GM12892 (cell line): ENCODE results near the gene DENND5B.
"Not testable (repeated sequence)": the region's sequence is repeated elsewhere in the genome, so short reads cannot be mapped to it uniquely, and the experiment has no call there.

Source experiments
- DNase-seq: peaks from one replicate; pipeline ENCODE4 v3.0.0; 2011; ENCODE audit not compliant: insufficient read length
- FAIRE-seq: peaks from 2 replicates; lab custom pipeline; 2011; peaks lifted over from hg19 to GRCh38; lab: Jason Lieb, UNC
- POLR2A ChIP-seq: IDR thresholded peaks from 2 replicates; pipeline ENCODE4 v1.6.1; 2011; ENCODE audit warnings: low read depth, low read length, control low read depth
- POLR2AphosphoS5 ChIP-seq: IDR thresholded peaks from 2 replicates; pipeline ENCODE4 v1.6.1; 2011; ENCODE audit warnings: low read depth, low read length, control low read depth
- TAF1 ChIP-seq: IDR thresholded peaks from 2 replicates; pipeline ENCODE4 v1.6.1; 2011; ENCODE audit warnings: low read depth, mild to moderate bottlenecking, control low read depth, low read length, borderline replicate concordance

The DENND5B gene

DNA sequence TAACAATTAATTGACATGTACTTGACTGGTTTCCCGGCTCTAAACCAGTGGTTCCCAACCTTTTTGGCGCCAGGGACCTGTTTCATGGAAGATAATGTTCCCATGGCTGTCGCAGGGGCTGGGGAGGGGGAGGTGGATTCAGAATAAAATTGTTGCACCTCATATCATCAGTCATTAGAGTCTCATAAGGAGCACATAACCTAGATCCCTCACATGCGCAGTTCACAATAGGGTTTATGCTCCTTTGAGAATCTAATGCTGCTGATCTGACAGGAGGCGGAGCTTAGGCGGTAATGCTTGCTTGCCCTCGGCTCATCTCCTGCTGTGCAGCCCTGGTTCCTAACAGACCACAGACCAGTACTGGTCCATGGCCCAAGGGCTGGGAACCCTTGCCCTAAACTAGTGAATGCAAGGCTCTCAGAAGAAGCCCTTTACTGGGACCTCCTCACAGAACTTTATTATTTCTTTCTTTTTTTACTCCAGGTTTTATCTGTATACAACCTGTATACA lies 178.6 kb downstream of the DENND5B start:
- FAIRE-seq (no peak), DNase-seq (no peak)
- no peak for TF ChIP-seq POLR2AphosphoS5
- TF ChIP-seq TAF1 = no peak
- TF ChIP-seq POLR2A = no peak

DNA sequence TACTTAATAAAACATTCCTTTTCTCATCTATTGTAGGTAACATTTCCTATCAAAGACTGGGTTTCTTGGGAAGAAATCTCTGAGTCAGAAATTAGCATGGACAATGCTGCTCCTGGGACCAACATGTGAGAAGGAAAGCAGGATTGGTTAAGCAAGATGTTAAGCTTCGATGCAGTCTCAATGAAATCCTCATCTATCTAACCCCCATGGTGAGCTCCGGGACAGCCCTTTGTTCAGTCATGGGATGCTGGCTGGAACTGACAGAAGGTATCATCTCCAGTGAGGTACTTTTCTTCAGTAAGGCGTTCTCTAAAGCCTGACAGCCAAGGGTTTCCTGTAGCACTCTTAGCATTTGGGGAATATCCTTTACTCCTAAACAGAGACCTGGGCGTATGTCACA lies 182.2 kb downstream of the DENND5B start:
- FAIRE-seq (no peak), DNase-seq (no peak)
- TF ChIP-seq POLR2AphosphoS5 (no peak), POLR2A (no peak), TAF1 (no peak)

DNA sequence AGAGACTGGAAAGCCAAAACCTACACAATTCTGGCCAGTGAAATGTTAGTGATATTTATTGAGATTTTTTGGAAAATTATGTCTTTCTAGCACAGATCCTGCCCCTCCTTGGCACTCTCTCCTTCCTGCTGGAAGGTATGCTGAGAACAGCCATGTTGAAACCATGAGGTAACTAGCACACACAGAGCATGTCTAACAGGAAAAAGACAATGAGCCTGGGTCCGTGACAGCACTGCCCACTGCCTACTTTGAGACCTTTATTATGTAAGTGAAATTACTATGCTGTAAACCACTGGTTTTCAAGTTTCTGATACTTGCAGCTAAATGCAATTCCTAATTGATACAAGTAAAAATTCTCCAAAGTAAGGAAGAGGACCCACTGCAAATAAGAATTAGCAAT lies 183.4 kb downstream of the DENND5B start:
- DNase-seq (no peak), FAIRE-seq (no peak)
- no peak for TF ChIP-seq POLR2AphosphoS5
- no peak for TF ChIP-seq TAF1
- TF ChIP-seq POLR2A = no peak

DNA sequence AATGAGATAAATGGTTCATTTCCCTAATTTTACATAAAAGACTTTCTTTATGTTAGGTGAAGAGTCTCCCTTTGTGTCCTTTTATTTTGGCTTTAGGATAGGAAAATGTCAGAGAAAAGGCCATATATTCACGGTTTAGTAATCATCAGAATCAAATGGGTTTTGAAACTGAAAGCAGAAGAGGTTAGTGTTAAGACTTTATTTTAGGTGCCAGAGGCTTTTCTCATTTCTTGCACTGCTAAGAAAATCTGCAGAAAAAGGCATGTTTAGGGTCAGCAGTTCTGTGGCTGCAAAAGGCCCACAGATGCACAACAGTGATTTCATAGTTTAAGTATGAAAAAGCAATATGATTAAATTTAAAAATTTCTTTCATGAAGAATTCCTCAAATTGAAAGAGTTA lies 184.6 kb downstream of the DENND5B start:
- TF ChIP-seq TAF1 (no peak), POLR2A (no peak), POLR2AphosphoS5 (no peak)
- DNase-seq (peak; percentile 29), FAIRE-seq (peak; percentile 33)

DNA sequence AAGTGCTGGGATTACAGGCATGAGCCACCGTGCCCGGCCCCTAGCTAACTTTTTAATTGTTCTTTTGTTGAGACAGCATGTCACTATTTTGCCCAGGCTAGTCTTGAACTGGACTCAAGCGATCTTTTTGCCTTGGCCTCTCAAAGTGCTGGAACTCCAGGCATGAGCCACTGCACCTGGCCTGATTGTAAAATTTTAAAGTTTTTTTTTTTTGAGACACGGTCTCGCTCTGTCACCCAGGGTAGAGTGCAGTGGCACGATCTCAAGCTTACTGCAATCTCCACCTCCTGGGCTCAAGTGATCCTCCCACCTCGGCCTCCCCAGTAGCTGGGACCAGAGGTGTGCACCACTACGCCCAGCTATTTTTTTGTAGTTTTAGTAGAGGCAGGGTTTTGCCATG lies 185.9 kb downstream of the DENND5B start:
- TF ChIP-seq POLR2AphosphoS5 = no peak
- TF ChIP-seq POLR2A = no peak
- TF ChIP-seq TAF1 = no peak
- DNase-seq (no peak), FAIRE-seq (no peak)

DNA sequence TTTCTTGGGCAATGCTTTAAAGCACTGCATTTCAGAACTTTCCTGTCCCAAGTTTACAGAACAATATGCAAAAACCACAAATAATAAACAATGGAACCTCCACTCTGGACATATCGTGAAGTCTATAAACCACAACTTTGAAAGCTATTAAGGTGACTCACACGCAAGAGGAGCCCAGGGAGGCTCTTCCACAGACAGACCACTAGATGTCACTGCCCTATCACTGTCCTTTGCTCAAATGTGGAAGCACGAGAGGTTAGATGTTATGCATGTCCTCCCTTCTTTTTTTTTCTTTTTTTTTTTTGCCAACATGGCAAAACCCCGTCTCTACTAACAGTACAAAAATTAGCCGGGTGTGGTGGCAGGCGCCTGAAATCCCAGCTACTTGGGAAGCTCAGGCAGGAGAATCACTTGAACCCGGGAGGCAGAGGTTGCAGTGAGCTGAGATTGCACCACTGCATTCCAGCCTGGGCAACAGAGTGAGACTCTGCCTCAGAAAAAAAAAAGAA lies 187.8 kb downstream of the DENND5B start:
- DNase-seq = peak; percentile 34
- peak; percentile 76 for FAIRE-seq

DNA sequence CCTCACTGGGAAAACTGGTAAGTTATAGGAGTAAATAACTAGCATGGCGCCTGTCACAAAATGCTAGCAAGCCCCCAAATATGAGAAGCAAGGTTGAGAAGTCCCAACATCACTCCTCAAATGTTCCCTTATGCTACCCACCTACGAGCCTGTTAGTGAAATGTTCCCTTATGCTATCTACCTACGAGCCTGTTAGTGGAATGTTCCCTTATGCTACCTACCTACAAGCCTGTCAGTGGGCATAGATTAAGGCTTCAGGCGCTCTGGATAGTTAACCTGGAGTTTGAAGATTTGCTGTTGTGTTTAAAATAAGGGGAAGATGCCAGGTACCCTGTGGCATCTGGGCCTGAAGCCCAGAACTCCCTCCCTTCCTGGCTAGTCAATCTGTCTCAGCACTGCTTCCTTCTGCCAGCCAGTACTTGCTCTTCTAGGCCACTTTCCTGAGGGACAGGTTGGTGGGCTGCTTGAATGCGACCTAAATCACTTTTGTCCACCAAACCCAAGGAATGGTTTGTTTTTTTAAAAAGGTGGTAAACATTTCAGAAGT lies 197.9 kb downstream of the DENND5B start:
- TF ChIP-seq POLR2AphosphoS5 (no peak), POLR2A (no peak), TAF1 (no peak)
- no peak for DNase-seq
- FAIRE-seq = no peak

DNA sequence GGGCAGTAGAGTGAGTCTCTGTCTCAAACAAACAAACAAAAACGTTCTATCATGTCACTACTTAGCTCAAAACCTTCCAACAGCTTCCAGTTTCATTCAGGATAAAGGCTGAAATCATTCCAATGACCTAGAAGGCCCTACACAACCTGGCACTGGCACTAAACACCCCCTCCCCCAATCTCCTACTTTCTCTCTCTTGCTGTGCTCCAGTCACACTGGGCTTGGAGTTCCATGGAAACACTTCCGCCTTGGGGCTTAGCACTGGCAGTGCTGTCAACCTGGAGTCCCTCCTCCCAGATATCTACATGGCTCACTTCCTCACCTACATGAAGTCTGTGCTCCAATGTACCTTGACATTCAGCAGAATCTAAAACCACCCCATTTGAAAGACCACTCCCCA lies 199.9 kb downstream of the DENND5B start:
- FAIRE-seq = no peak
- TF ChIP-seq POLR2AphosphoS5 = no peak
- TF ChIP-seq POLR2A = no peak
- no peak for TF ChIP-seq TAF1
- no peak for DNase-seq

DNA sequence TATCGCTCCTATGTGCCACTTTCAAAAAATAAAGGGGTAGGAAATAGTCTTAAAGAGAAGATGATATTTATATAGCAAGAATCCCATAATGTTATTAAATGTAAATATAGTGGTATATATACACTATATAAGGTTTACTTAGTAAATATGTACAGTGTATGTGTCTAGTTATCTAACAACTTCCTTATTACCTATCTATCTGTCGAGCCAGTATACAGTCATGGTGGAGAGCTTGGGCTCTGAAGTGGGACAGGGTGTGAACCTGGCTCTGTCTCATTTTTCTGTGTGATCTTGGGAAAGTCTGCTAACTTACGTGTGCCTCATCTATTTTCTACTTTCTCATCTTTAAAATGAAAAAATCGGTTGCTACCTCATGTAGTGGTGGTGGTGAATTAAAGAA lies 202.2 kb downstream of the DENND5B start:
- TF ChIP-seq POLR2A = no peak
- no peak for TF ChIP-seq POLR2AphosphoS5
- TF ChIP-seq TAF1 = no peak
- DNase-seq = no peak
- FAIRE-seq = no peak

DNA sequence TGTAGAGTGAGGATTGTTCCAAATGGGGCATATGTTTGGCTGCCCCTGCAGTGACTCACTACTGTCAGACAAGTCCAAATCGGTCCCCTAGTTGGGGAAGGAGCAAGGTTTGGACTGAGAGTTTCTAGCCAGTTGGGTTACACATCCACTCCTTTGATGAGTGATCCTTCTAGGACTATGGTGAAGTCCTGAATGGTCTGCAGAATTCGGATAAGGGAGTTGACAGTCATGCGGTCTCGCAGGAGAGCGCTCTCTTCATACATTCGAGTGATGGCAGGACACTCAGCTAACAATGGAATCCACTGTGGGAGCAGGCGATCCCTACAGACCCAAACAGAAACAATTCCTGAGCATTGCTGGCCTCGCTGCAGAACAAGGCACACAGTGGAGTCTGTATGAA lies 203.5 kb downstream of the DENND5B start:
- FAIRE-seq (no peak), DNase-seq (no peak)
- TF ChIP-seq TAF1 (no peak), POLR2AphosphoS5 (no peak), POLR2A (no peak)

DNA sequence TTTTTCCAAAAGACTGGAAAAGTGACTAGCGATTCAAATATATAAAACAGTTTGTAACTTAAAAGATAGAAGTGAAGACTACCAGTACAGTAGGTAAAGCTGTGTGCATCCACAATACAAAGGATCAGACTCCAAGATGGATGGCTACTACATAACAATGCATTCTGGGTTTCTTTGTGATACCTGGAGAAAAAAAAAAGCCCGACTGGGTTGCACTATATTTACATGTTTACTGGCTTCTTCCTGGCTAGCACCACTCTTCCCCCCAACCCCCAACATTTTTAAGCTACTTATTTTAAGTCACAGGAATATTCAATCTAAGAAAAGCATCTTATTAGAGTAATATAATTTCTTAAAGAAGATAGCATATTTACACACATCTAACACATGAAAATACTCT lies 203.9 kb downstream of the DENND5B start:
- TF ChIP-seq POLR2AphosphoS5 (no peak), TAF1 (no peak), POLR2A (no peak)
- FAIRE-seq (no peak), DNase-seq (no peak)

DNA sequence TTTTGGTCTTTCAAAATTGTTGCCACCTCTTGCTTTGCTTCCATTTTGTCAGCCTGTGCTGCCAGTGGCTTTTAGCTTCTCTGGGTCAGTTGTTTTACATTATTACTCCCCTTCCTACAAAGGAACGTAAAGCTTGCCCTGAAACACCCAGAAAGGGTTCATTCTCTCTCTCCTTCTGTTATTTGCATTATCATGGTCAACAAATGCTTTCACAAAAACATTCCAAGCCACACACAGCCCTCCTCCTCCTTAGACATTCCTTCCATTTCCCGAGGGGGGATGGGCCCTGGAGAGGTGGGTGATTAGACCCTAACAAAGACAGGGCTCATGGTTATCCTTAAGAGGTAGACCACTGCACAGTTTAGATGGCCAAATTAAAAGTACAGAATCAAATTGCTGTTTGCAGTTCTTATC lies 204.6 kb downstream of the DENND5B start:
- TF ChIP-seq TAF1 (no peak), POLR2A (no peak), POLR2AphosphoS5 (no peak)
- DNase-seq (no peak), FAIRE-seq (no peak)

DNA sequence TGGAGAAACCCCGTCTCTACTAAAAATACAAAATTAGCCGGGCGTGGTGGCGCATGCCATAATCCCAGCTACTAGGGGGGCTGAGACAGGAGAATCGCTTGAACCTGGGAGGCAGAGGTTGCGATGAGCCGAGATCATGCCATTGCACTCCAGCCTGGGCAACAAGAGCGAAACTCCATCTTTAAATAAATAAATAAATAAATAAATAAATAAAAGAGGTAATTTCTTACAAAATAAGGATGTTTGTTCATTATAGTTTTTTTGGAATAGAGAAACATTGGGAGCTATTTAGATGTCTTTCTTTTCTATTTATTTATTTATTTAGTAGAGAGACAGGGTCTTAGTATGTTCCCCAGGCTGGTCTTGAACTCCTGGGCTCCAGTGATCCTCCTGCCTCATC lies 213.7 kb downstream of the DENND5B start:
- FAIRE-seq = not testable (repeated sequence)

DNA sequence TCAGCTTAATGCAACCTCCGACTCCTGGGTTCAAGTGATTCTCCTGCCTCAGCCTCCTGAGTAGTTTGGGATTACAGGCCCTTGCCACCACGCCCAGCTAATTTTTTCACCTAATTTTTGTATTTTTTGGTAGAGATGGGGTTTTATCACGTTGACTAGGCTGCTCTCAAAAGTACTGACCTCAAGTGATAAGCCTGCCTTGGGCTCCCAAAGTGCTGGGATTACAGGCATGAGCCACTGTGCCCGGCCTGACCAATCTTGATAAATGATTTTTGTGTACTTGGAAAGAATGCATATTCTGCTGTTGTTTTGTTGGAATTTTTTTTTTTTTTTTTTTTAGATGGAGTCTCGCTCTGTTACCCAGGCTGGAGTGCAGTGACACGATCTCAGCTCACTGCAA lies 215.5 kb downstream of the DENND5B start:
- not testable (repeated sequence) for FAIRE-seq, DNase-seq

More for the DNA sequence above, 213.7 kb downstream of the DENND5B start:
- not testable (repeated sequence) for DNase-seq
